SKM-1 treated with dmso at 0.1 percent for 144 hours (cell line): Measurements from ENCODE around the gene HOXA3.

Source experiments
- DNase-seq: peaks from one replicate; lab custom pipeline; 2025; ENCODE audit not compliant: unreplicated experiment; lab: John Stamatoyannopoulos, UW

Gene HOXA3

GRCh38 chr7:27189997-27190748, 37.8 kb upstream of the HOXA3 start:
- no peak for DNase-seq

- no peak for DNase-seq
These were observed 37.1 kb upstream of the HOXA3 start for GRCh38 chr7:27189295-27189996.

GRCh38 chr7:27188386-27189294, 36.3 kb upstream of the HOXA3 start:
- no peak for DNase-seq

GRCh38 chr7:27187475-27188385, 35.3 kb upstream of the HOXA3 start:
- DNase-seq, result no peak

GRCh38 chr7:27186668-27187474, 34.5 kb upstream of the HOXA3 start:
- DNase-seq, result no peak

GRCh38 chr7:27185854-27186667, 33.7 kb upstream of the HOXA3 start:
- no peak for DNase-seq

GRCh38 chr7:27185013-27185853, 32.9 kb upstream of the HOXA3 start, which contains the start of gene HOXA11:
Gene HOXA11 (minus strand): TSS chr7:27185232. CDS start chr7:27185144, 88 bp downstream.
- DNase-seq, result no peak

- DNase-seq, result no peak
These were observed 32.1 kb upstream of the HOXA3 start for GRCh38 chr7:27184337-27185012.

- no peak for DNase-seq
These were observed 31.4 kb upstream of the HOXA3 start for GRCh38 chr7:27183682-27184336.

- no peak for DNase-seq
These were observed 30.7 kb upstream of the HOXA3 start for GRCh38 chr7:27182861-27183681.

GRCh38 chr7:27182285-27182841, 30.0 kb upstream of the HOXA3 start:
- DNase-seq, result no peak

GRCh38 chr7:27181795-27182275, 29.5 kb upstream of the HOXA3 start:
- no peak for DNase-seq

GRCh38 chr7:27180431-27181420, 28.3 kb upstream of the HOXA3 start:
- DNase-seq, result no peak
